ENCODE measurements around the gene RAG1. TPM values are rescaled to one million over a fixed set of nuclear protein-coding genes. Genes with fewer than 3 reads are reported as not detected.

The RAG1 gene
- total RNA-seq, 4 donors from 2014 or later = 0.24 to 0.66 (median 0.38) TPM

- intact Hi-C loops (cut with DNase I; ENCODE audit: low total_unique reads) = no loop called here
- no peaks in the 10 kb centered on the region for H3K27me3 ChIP-seq
- DNase-seq = no peak
- no peaks in the 10 kb centered on the region for H3K9me3 ChIP-seq
- H3K36me3 ChIP-seq = no peaks in the 10 kb centered on the region
- TF ChIP-seq CTCF (IDR thresholded peaks at IDR 0.05 in 4 of 5, conservative IDR thresholded peaks at IDR 0.05 in 1 of 5) = no peak
- TF ChIP-seq POLR2A (IDR thresholded peaks at IDR 0.05) = no peak
- no peak overlapping the region for H3K27ac ChIP-seq
- in situ Hi-C loops (cut with MboI; ENCODE audit: low sequenced_read_pairs in 4 of 4) = no loop called here
- H3K4me1 ChIP-seq = peaks cover 6 to 11% of the 10 kb centered on the region in 2 donors
- H3K4me3 ChIP-seq = no peak overlapping the region
- ATAC-seq = no peak
Observed at GRCh38 chr11:36600180-36600579, 32.4 kb downstream of the RAG1 start.

GRCh38 chr11:36601155-36601554 lies 33.3 kb downstream of the RAG1 start:
- in situ Hi-C loops (cut with MboI; ENCODE audit: low sequenced_read_pairs in 4 of 4) = no loop called here
- intact Hi-C loops (cut with DNase I; ENCODE audit: low total_unique reads) = no loop called here
- Histone ChIP-seq H3K27ac (no peak overlapping the region), H3K36me3 (no peaks in the 10 kb centered on the region), H3K27me3 (no peaks in the 10 kb centered on the region), H3K9me3 (no peaks in the 10 kb centered on the region), H3K4me1 (peaks cover 0 to 5% of the 10 kb centered on the region in 2 donors), H3K4me3 (no peak overlapping the region)
- TF ChIP-seq CTCF (IDR thresholded peaks at IDR 0.05 in 4 of 5, conservative IDR thresholded peaks at IDR 0.05 in 1 of 5) (no peak), POLR2A (IDR thresholded peaks at IDR 0.05) (no peak)
- ATAC-seq = no peak
- DNase-seq = no peak

GRCh38 chr11:36602135-36602534 lies 34.3 kb downstream of the RAG1 start:
- TF ChIP-seq CTCF (IDR thresholded peaks at IDR 0.05 in 4 of 5, conservative IDR thresholded peaks at IDR 0.05 in 1 of 5) (no peak), POLR2A (IDR thresholded peaks at IDR 0.05) (no peak)
- Histone ChIP-seq H3K4me1 (peaks cover 0 to 5% of the 10 kb centered on the region in 2 donors), H3K4me3 (no peak overlapping the region), H3K27ac (no peak overlapping the region), H3K9me3 (no peaks in the 10 kb centered on the region), H3K27me3 (no peaks in the 10 kb centered on the region), H3K36me3 (no peaks in the 10 kb centered on the region)
- intact Hi-C loops (cut with DNase I; ENCODE audit: low total_unique reads) (no loop called here), in situ Hi-C loops (cut with MboI; ENCODE audit: low sequenced_read_pairs in 4 of 4) (no loop called here)
- ATAC-seq = no peak
- no peak for DNase-seq

GRCh38 chr11:36605221-36606216 lies 37.7 kb downstream of the RAG1 start:
- peaks cover 0 to 5% of the 10 kb centered on the region in 2 donors for H3K36me3 ChIP-seq
- ATAC-seq = no peak
- in situ Hi-C loops (cut with MboI; ENCODE audit: low sequenced_read_pairs in 4 of 4) = no loop called here
- no peak for DNase-seq
- H3K27me3 ChIP-seq = no peaks in the 10 kb centered on the region
- H3K4me1 ChIP-seq = peaks cover 0 to 5% of the 10 kb centered on the region in 2 donors
- H3K9me3 ChIP-seq = no peaks in the 10 kb centered on the region
- TF ChIP-seq POLR2A (IDR thresholded peaks at IDR 0.05) (no peak), CTCF (IDR thresholded peaks at IDR 0.05 in 4 of 5, conservative IDR thresholded peaks at IDR 0.05 in 1 of 5) (no peak)
- H3K27ac ChIP-seq = no peak overlapping the region
- no peak overlapping the region for H3K4me3 ChIP-seq
- intact Hi-C loops (cut with DNase I; ENCODE audit: low total_unique reads) = no loop called here

Measured in gastrocnemius medialis (tissue), 4 donors.